Naive thymus-derived CD8-positive, alpha-beta T cell (primary cell): ENCODE measurements around the gene KRTAP9-2. TPM values are rescaled to one million over a fixed set of nuclear protein-coding genes. Genes with fewer than 3 reads are reported as not detected.
"Not testable (repeated sequence)": the region's sequence is repeated elsewhere in the genome, so short reads cannot be mapped to it uniquely, and the experiment has no call there.

Source experiments
- ATAC-seq, 2 donors: fragments of 150-1000 bp; cut with Tn5 transposase in 1 of 2; sonication (Bioruptor Pico), chemical (Tn5 transposase) in 1 of 2; 1 replicate in 1 of 2; 2 replicates in 1 of 2; pipeline ENCODE4 v1.10.0; 2021; ENCODE audit warnings: mild to moderate bottlenecking in 2 of 2, moderate library complexity in 2 of 2
- POLR2A ChIA-PET: fragments of 350-600 bp; sonication (Branson Sonifier 250); formaldehyde crosslinking; loops from one replicate; lab custom pipeline; 2021; ENCODE audit warnings: antibody characterized with exemption; lab: Charles Lee
- DNase-seq, 10 donors: peaks; one replicate each; pipeline versions ENCODE4 v3.0.0 to v3.0.0-alpha.2; 2020 to 2022
- H3K27ac Mint-ChIP-seq, 10 donors: one replicate each; pipeline ENCODE4 v1.8.0; 2020 to 2022; ENCODE audit warnings: mild to moderate bottlenecking in 10 of 10, mixed read lengths in 10 of 10, moderate library complexity in 4 of 10, inconsistent platforms in 1 of 10
- H3K27me3 Mint-ChIP-seq, 5 donors: one replicate each; pipeline ENCODE4 v1.8.0; 2021 to 2022; ENCODE audit warnings: mixed read lengths in 5 of 5
- H3K36me3 Mint-ChIP-seq, 3 donors: one replicate each; pipeline ENCODE4 v1.8.0; 2020 to 2022; ENCODE audit warnings: mixed read lengths in 3 of 3, mild to moderate bottlenecking in 2 of 3, inconsistent platforms in 1 of 3
- H3K4me1 Mint-ChIP-seq, 4 donors: one replicate each; pipeline ENCODE4 v1.8.0; 2021 to 2022; ENCODE audit warnings: mixed read lengths in 4 of 4
- H3K4me3 Mint-ChIP-seq, 10 donors: one replicate each; pipeline ENCODE4 v1.8.0; 2020 to 2022; ENCODE audit warnings: mild to moderate bottlenecking in 10 of 10, mixed read lengths in 10 of 10, moderate library complexity in 6 of 10, inconsistent platforms in 1 of 10
- H3K9me3 Mint-ChIP-seq, 9 donors: one replicate each; pipeline ENCODE4 v1.8.0; 2020 to 2022; ENCODE audit warnings: mixed read lengths in 9 of 9, mild to moderate bottlenecking in 3 of 9, inconsistent platforms in 1 of 9, moderate library complexity in 1 of 9
- polyA plus RNA-seq, 3 donors: library from polyadenylated mRNA; unstranded; fragments of 300-500 nt; fragmentation: Illumina TruSeq; gene quantifications; one replicate each; pipeline ENCODE4 v1.2.3, GENCODE V29; 2021
- total RNA-seq, 8 experiments: library from RNA in 2 of 8; stranded (reverse) in 2 of 8; gene quantifications; one replicate each; pipeline ENCODE4 v1.2.3 and lab custom pipeline; 2021 to 2026

KRTAP9-2 gene, protein sequence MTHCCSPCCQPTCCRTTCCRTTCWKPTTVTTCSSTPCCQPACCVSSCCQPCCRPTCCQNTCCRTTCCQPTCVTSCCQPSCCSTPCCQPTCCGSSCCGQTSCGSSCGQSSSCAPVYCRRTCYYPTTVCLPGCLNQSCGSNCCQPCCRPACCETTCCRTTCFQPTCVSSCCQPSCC
- not detected for total RNA-seq
- not detected for polyA plus RNA-seq
- 0 reads per million in 6 experiments for total RNA-seq (lab: John Stamatoyannopoulos, UW)

- DNase-seq, POLR2A ChIA-PET: not testable (repeated sequence)
These were observed at the start of gene KRTAP9-2 for GRCh38 chr17:41226598-41227095. Gene KRTAP9-2 (plus strand): TSS chr17:41226648. CDS start chr17:41226655, 7 bp downstream.

DNA sequence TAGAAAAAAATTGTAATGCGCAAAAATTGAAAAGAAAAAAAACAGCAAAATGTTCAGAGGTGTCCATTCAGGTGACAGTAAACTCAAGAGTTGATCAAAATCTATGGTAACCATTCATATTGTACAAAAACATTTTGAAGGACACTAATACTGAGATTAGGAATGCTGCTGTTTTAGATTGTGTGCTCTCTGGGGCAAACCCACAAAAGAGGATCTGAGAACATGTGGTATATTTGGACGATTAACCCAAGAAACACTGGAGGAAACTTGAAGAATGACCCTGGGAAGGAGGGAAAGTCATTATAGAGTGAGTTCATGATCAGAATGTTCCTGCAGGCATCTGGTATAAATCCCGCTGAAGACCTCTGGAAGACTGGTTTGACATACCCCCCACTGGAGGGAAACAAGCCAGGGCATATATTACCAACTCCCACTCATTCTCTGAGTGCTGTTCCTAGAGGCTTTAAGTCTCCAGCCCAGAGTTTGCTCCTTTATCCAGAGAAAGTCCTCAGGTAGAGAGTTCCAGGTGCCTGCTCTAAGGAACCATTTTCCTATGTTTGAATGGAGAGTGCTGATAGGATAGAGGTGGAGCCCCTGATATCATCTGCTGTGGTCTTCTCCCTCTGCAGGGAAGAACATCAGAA lies 49.6 kb upstream of the KRTAP9-2 start:
- Mint-ChIP-seq H3K4me3 (no peak overlapping the region), H3K36me3 (no peaks in the 10 kb centered on the region), H3K9me3 (no peaks in the 10 kb centered on the region), H3K27ac (peak overlapping the region in 4 of 10 donors; percentile 30 to 50 (median 42)), H3K27me3 (no peaks in the 10 kb centered on the region), H3K4me1 (peaks cover 5 to 31% (median 16%) of the 10 kb centered on the region in 4 donors)
- POLR2A ChIA-PET: no interaction called here
- DNase-seq: no peak
- no peak for ATAC-seq

More at GRCh38 chr17:41226598-41227095, at the start of gene KRTAP9-2:
- H3K4me3 Mint-ChIP-seq, H3K27me3 Mint-ChIP-seq, H3K36me3 Mint-ChIP-seq, H3K9me3 Mint-ChIP-seq, ATAC-seq: not testable (repeated sequence)
- H3K27ac Mint-ChIP-seq: peak within 1 kb of the TSS in 1 of 10 donors; percentile 27
- peaks cover 4 to 23% (median 9%) of the 10 kb centered on the region in 4 donors for H3K4me1 Mint-ChIP-seq

DNA sequence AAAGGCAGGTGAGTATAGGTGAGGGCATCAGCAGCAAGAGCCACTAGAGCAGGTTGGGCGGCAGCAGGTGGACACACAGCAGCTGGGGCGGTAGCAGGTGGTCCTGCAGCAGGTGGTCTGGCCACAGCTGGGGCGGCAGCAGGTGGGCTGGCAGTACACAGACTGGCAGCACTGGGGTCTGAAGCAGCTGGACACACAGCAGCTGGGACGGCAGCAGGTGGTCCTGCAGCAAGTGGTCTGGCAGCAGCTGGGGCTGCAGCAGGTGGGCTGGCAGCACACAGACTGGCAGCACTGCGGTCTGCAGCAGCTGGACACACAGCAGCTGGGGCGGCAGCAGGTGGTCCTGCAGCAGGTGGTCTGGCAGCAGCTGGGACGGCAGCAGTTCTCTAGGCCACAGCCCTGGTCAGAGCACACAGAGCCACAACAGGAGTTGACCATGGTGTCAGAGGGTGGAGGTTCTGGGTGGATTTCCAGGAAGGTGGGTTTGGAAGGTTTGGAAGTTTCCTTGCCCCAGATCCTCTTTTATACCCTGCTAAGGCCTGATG lies 48.6 kb upstream of the KRTAP9-2 start, which contains the start of gene KRTAP4-2:
TSS of gene KRTAP4-2 (minus strand) at position 495 of the 545 bp plus-strand sequence. CDS start at position 438, 57 bp downstream.
- POLR2A ChIA-PET: no interaction called here
- DNase-seq (no peak), ATAC-seq (no peak)
- Mint-ChIP-seq H3K9me3 (no peaks in the 10 kb centered on the region), H3K27me3 (no peaks in the 10 kb centered on the region), H3K27ac (peak within 1 kb of the TSS in 3 of 10 donors; percentile 17 to 44 (median 39)), H3K4me3 (no peak within 1 kb of the TSS), H3K36me3 (no peaks in the 10 kb centered on the region), H3K4me1 (peaks cover 5 to 28% (median 13%) of the 10 kb centered on the region in 4 donors)

DNA sequence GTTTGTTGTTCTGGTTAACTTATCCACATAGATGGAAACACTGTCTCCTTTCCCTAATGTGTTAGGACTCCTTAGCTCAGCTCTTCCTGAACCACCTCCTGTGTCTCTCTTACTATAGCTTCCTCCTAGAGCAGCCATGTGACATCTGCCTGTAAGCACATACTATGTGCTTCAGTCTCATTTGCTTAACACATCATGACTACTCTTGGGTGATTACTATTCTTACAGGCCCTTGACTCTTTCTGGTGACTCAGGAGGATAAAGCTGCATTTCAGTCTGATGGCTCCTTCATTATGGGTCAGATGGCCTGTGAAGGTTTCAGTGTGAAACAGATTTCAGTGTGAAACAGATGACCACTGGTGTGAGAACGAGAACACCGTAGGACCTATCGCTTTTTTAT lies 48.1 kb upstream of the KRTAP9-2 start:
- Mint-ChIP-seq H3K36me3 (no peaks in the 10 kb centered on the region), H3K27me3 (no peaks in the 10 kb centered on the region), H3K9me3 (no peaks in the 10 kb centered on the region), H3K4me1 (peaks cover 4 to 27% (median 10%) of the 10 kb centered on the region in 4 donors), H3K27ac (peak overlapping the region in 1 of 10 donors; percentile 17), H3K4me3 (no peak overlapping the region)
- POLR2A ChIA-PET: no interaction called here
- DNase-seq (no peak), ATAC-seq (no peak)

- Mint-ChIP-seq H3K27me3 (no peaks in the 10 kb centered on the region), H3K4me3 (no peak overlapping the region), H3K4me1 (peaks cover 3 to 25% (median 8%) of the 10 kb centered on the region in 4 donors), H3K36me3 (no peaks in the 10 kb centered on the region), H3K9me3 (no peaks in the 10 kb centered on the region), H3K27ac (peak overlapping the region in 1 of 10 donors; percentile 17)
- POLR2A ChIA-PET: no interaction called here
- no peak for DNase-seq
- ATAC-seq: no peak
These were observed 47.4 kb upstream of the KRTAP9-2 start for GRCh38 chr17:41178843-41179616.

GRCh38 chr17:41184480-41184961 lies 41.9 kb upstream of the KRTAP9-2 start, which contains the start of gene KRTAP4-1:
Gene KRTAP4-1 (minus strand): TSS chr17:41184911. CDS start chr17:41184854, 57 bp downstream.
- H3K9me3 Mint-ChIP-seq: peaks cover 0 to 4% (median 0%) of the 10 kb centered on the region in 9 donors
- H3K36me3 Mint-ChIP-seq: no peaks in the 10 kb centered on the region
- ATAC-seq (no peak), DNase-seq (no peak)
- H3K4me1 Mint-ChIP-seq: peaks cover 0 to 1% (median 0%) of the 10 kb centered on the region in 4 donors
- H3K27me3 Mint-ChIP-seq: peaks cover 0 to 7% (median 3%) of the 10 kb centered on the region in 5 donors
- H3K27ac Mint-ChIP-seq: no peak within 1 kb of the TSS
- POLR2A ChIA-PET: no interaction called here
- H3K4me3 Mint-ChIP-seq: no peak within 1 kb of the TSS

GRCh38 chr17:41185001-41185400 lies 41.4 kb upstream of the KRTAP9-2 start:
- Mint-ChIP-seq H3K36me3 (no peaks in the 10 kb centered on the region), H3K4me3 (no peak overlapping the region), H3K9me3 (peaks cover 0 to 4% (median 0%) of the 10 kb centered on the region in 9 donors), H3K27me3 (peaks cover 0 to 7% (median 3%) of the 10 kb centered on the region in 5 donors), H3K4me1 (peaks cover 0 to 1% (median 0%) of the 10 kb centered on the region in 4 donors), H3K27ac (no peak overlapping the region)
- ATAC-seq (no peak), DNase-seq (no peak)
- POLR2A ChIA-PET: no interaction called here

DNA sequence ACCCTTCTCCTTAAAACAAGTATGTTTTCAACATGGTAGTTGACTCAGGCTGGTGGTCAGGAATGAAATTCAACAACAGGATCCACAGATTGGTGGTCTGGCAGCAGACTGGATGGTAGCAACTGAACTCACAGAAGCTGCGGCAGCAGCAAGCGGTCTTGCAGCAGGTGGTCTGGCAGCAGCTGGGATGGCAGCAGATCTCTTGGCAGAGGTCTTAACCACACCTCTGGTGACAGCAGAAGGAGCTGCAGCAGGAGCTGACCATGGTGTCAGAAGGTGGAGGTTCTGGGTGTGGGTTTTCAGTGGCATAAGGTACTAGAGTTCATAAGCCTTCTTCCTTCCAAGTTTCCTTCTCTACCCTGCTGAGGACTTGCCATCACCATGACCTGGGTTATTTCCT lies 39.6 kb upstream of the KRTAP9-2 start:
- ATAC-seq (no peak), DNase-seq (no peak)
- POLR2A ChIA-PET: no interaction called here
- peaks cover 0 to 4% (median 0%) of the 10 kb centered on the region in 9 donors for H3K9me3 Mint-ChIP-seq
- H3K4me1 Mint-ChIP-seq: peaks cover 0 to 6% (median 0%) of the 10 kb centered on the region in 4 donors
- peaks cover 0 to 11% (median 6%) of the 10 kb centered on the region in 5 donors for H3K27me3 Mint-ChIP-seq
- H3K36me3 Mint-ChIP-seq: no peaks in the 10 kb centered on the region
- no peak overlapping the region for H3K27ac Mint-ChIP-seq
- no peak overlapping the region for H3K4me3 Mint-ChIP-seq

DNA sequence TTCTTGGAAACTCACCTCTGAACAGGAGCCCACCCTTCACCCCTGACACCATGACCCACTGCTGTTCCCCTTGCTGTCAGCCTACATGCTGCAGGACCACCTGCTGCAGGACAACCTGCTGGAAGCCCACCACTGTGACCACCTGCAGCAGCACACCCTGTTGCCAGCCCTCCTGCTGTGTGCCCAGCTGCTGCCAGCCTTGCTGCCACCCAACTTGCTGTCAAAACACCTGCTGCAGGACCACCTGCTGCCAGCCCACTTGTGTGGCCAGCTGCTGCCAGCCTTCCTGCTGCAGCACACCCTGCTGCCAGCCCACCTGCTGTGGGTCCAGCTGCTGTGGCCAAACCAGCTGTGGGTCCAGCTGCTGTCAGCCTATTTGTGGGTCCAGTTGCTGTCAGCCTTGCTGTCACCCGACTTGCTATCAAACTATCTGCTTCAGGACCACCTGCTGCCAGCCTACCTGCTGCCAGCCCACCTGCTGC lies 36.6 kb upstream of the KRTAP9-2 start, which contains the start of gene KRTAP9-1:
TSS of gene KRTAP9-1 (plus strand) at position 51 of the 482 bp plus-strand sequence. CDS start at position 51, 0 bp downstream.
- H3K4me3 Mint-ChIP-seq, H3K36me3 Mint-ChIP-seq, POLR2A ChIA-PET, ATAC-seq, H3K4me1 Mint-ChIP-seq, DNase-seq: not testable (repeated sequence)
- peaks cover 0 to 11% (median 0%) of the 10 kb centered on the region in 9 donors for H3K9me3 Mint-ChIP-seq
- peaks cover 0 to 11% (median 4%) of the 10 kb centered on the region in 5 donors for H3K27me3 Mint-ChIP-seq
- H3K27ac Mint-ChIP-seq: peak within 1 kb of the TSS in 1 of 10 donors; percentile 57

DNA sequence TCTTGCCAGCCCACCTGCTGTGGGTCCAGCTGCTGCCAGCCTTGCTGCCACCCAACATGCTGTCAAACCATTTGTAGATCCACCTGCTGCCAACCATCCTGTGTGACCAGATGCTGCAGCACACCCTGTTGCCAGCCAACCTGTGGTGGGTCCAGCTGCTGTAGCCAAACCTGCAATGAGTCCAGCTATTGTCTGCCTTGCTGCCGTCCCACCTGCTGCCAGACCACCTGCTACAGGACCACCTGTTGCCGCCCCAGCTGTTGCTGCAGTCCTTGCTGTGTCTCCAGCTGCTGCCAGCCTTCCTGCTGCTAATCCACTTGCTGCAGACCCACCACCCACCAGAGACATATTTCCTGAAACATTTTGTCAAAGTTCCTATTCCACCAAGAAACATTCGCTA lies 36.1 kb upstream of the KRTAP9-2 start:
- Mint-ChIP-seq H3K4me3 (no peak overlapping the region), H3K36me3 (no peaks in the 10 kb centered on the region), H3K9me3 (peaks cover 0 to 11% (median 0%) of the 10 kb centered on the region in 9 donors), H3K4me1 (peaks cover 0 to 6% (median 0%) of the 10 kb centered on the region in 4 donors), H3K27ac (peak overlapping the region in 1 of 10 donors; percentile 57), H3K27me3 (peaks cover 0 to 11% (median 4%) of the 10 kb centered on the region in 5 donors)
- no peak for ATAC-seq
- DNase-seq: no peak
- POLR2A ChIA-PET: no interaction called here

DNA sequence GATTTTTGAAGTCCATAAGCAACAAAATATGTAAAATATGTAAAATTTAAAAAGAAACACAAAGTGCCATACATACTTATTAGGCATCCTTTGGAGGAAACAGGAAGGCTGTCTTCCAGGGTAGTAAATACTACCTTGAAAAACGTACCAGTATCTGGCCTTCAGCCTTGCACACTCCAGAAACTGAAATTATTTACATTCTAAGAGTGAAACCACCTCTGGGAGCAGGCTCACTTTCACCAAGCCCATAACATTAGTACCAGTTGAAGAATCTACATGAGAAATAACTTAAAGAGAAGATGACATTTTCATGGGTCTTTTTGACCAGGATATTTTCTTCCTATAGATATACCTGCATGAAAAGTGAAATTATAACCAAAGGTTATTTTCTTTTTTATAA lies 30.4 kb upstream of the KRTAP9-2 start:
- POLR2A ChIA-PET: no interaction called here
- Mint-ChIP-seq H3K4me1 (peaks cover 0 to 2% (median 0%) of the 10 kb centered on the region in 4 donors), H3K9me3 (peaks cover 0 to 16% (median 5%) of the 10 kb centered on the region in 9 donors), H3K27me3 (peaks cover 0 to 3% (median 0%) of the 10 kb centered on the region in 5 donors), H3K36me3 (no peaks in the 10 kb centered on the region), H3K4me3 (no peak overlapping the region), H3K27ac (no peak overlapping the region)
- DNase-seq (no peak), ATAC-seq (no peak)
